ENCODE measurements around the gene CDKN2AIP.
"Not testable (repeated sequence)": the region's sequence is repeated elsewhere in the genome, so short reads cannot be mapped to it uniquely, and the experiment has no call there.

CDKN2AIP gene

GRCh38 chr4:183430317-183430993 is 14.0 kb upstream of the CDKN2AIP start:
- DNase-seq (ENCODE audit: low read depth in 1 of 2, low spot score in 1 of 2): no peak
- Histone ChIP-seq H3K27me3 (ENCODE audit: insufficient read depth, poor library complexity, severe bottlenecking) (no peaks in the 10 kb centered on the region), H3K27ac (replicated peaks) (no peak overlapping the region), H3K4me3 (replicated peaks; ENCODE audit: insufficient read depth, low read length) (no peak overlapping the region)
- TF ChIP-seq, protein P1, sequence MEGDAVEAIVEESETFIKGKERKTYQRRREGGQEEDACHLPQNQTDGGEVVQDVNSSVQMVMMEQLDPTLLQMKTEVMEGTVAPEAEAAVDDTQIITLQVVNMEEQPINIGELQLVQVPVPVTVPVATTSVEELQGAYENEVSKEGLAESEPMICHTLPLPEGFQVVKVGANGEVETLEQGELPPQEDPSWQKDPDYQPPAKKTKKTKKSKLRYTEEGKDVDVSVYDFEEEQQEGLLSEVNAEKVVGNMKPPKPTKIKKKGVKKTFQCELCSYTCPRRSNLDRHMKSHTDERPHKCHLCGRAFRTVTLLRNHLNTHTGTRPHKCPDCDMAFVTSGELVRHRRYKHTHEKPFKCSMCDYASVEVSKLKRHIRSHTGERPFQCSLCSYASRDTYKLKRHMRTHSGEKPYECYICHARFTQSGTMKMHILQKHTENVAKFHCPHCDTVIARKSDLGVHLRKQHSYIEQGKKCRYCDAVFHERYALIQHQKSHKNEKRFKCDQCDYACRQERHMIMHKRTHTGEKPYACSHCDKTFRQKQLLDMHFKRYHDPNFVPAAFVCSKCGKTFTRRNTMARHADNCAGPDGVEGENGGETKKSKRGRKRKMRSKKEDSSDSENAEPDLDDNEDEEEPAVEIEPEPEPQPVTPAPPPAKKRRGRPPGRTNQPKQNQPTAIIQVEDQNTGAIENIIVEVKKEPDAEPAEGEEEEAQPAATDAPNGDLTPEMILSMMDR (IDR thresholded peaks at IDR 0.05; ENCODE audit: insufficient read depth, low read length): no peak
- TF ChIP-seq POLR2AphosphoS5 (IDR thresholded peaks at IDR 0.05; ENCODE audit: low read depth) (no peak), GABPA (IDR thresholded peaks at IDR 0.05; ENCODE audit: low read depth) (no peak), SPI1 (IDR thresholded peaks at IDR 0.05; ENCODE audit: borderline replicate concordance, low read depth) (no peak)
- TF ChIP-seq, protein P2, sequence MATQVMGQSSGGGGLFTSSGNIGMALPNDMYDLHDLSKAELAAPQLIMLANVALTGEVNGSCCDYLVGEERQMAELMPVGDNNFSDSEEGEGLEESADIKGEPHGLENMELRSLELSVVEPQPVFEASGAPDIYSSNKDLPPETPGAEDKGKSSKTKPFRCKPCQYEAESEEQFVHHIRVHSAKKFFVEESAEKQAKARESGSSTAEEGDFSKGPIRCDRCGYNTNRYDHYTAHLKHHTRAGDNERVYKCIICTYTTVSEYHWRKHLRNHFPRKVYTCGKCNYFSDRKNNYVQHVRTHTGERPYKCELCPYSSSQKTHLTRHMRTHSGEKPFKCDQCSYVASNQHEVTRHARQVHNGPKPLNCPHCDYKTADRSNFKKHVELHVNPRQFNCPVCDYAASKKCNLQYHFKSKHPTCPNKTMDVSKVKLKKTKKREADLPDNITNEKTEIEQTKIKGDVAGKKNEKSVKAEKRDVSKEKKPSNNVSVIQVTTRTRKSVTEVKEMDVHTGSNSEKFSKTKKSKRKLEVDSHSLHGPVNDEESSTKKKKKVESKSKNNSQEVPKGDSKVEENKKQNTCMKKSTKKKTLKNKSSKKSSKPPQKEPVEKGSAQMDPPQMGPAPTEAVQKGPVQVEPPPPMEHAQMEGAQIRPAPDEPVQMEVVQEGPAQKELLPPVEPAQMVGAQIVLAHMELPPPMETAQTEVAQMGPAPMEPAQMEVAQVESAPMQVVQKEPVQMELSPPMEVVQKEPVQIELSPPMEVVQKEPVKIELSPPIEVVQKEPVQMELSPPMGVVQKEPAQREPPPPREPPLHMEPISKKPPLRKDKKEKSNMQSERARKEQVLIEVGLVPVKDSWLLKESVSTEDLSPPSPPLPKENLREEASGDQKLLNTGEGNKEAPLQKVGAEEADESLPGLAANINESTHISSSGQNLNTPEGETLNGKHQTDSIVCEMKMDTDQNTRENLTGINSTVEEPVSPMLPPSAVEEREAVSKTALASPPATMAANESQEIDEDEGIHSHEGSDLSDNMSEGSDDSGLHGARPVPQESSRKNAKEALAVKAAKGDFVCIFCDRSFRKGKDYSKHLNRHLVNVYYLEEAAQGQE (IDR thresholded peaks at IDR 0.05; ENCODE audit: insufficient replicate concordance, low read depth): no peak

DNA sequence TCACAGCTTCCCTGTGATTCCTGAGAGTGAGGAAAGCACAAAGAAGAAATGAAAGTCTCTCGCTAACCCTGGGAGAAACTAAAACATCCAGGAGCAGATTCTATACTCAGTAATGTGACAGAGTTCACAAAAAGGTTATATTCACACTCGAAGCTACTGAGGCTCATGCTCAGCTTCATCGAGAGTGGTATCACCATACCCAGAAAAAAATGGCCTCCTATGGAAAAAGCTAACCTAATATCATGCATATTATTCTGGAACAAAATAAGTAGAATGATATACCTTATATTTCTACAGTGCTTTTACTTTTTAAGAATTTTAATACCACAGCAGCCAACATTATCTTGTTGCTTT is 13.5 kb upstream of the CDKN2AIP start:
- Histone ChIP-seq H3K27me3 (ENCODE audit: insufficient read depth, poor library complexity, severe bottlenecking) (no peaks in the 10 kb centered on the region), H3K27ac (replicated peaks) (no peak overlapping the region), H3K4me3 (replicated peaks; ENCODE audit: insufficient read depth, low read length) (no peak overlapping the region)
- no peak for DNase-seq (ENCODE audit: low read depth in 1 of 2, low spot score in 1 of 2)
- TF ChIP-seq, protein P2 (IDR thresholded peaks at IDR 0.05; ENCODE audit: insufficient replicate concordance, low read depth): no peak
- TF ChIP-seq GABPA (IDR thresholded peaks at IDR 0.05; ENCODE audit: low read depth) (no peak), POLR2AphosphoS5 (IDR thresholded peaks at IDR 0.05; ENCODE audit: low read depth) (no peak), SPI1 (IDR thresholded peaks at IDR 0.05; ENCODE audit: borderline replicate concordance, low read depth) (no peak)
- TF ChIP-seq, protein P1 (IDR thresholded peaks at IDR 0.05; ENCODE audit: insufficient read depth, low read length): no peak

GRCh38 chr4:183431614-183432013 is 12.8 kb upstream of the CDKN2AIP start:
- H3K27ac ChIP-seq (replicated peaks): no peak overlapping the region
- DNase-seq (ENCODE audit: low read depth in 1 of 2, low spot score in 1 of 2): no peak
- H3K4me3 ChIP-seq (replicated peaks; ENCODE audit: insufficient read depth, low read length): no peak overlapping the region
- H3K27me3 ChIP-seq (ENCODE audit: insufficient read depth, poor library complexity, severe bottlenecking): no peaks in the 10 kb centered on the region
- TF ChIP-seq SPI1 (IDR thresholded peaks at IDR 0.05; ENCODE audit: borderline replicate concordance, low read depth): no peak
- no peak for TF ChIP-seq POLR2AphosphoS5 (IDR thresholded peaks at IDR 0.05; ENCODE audit: low read depth)
- TF ChIP-seq, protein P2 (IDR thresholded peaks at IDR 0.05; ENCODE audit: insufficient replicate concordance, low read depth): no peak
- TF ChIP-seq GABPA (IDR thresholded peaks at IDR 0.05; ENCODE audit: low read depth): no peak
- TF ChIP-seq, protein P1 (IDR thresholded peaks at IDR 0.05; ENCODE audit: insufficient read depth, low read length): no peak

- H3K27ac ChIP-seq (replicated peaks); DNase-seq (ENCODE audit: low read depth in 1 of 2, low spot score in 1 of 2); H3K27me3 ChIP-seq (ENCODE audit: insufficient read depth, poor library complexity, severe bottlenecking); H3K4me3 ChIP-seq (replicated peaks; ENCODE audit: insufficient read depth, low read length): not testable (repeated sequence)
These were observed 11.3 kb upstream of the CDKN2AIP start for GRCh38 chr4:183433183-183433582.

Measured in HL-60 (cell line).